PFSK-1 (cell line): Measurements from ENCODE around the gene PRSS21.

Source experiments
- POLR2AphosphoS5 ChIP-seq: IDR thresholded peaks from 2 replicates; pipeline ENCODE4 v1.6.1; 2012; ENCODE audit warnings: low read depth, mild to moderate bottlenecking, control low read depth, low read length, moderate library complexity
- SIN3A ChIP-seq: IDR thresholded peaks from 2 replicates; pipeline ENCODE4 v1.6.1; 2012; ENCODE audit warnings: mild to moderate bottlenecking, low read length, moderate library complexity, borderline replicate concordance; ENCODE audit not compliant: insufficient read depth
- TAF1 ChIP-seq: IDR thresholded peaks from 2 replicates; pipeline ENCODE4 v1.6.1; 2012; ENCODE audit warnings: low read length, control low read depth, borderline replicate concordance; ENCODE audit not compliant: insufficient read depth

GRCh38 chr16:2826591-2827373 is 9.7 kb downstream of the PRSS21 start:
- TF ChIP-seq POLR2AphosphoS5: no peak
- TF ChIP-seq TAF1: no peak
- no peak for TF ChIP-seq SIN3A
